ENCODE results near the gene ZC2HC1C.
"Not testable (repeated sequence)": the region's sequence is repeated elsewhere in the genome, so short reads cannot be mapped to it uniquely, and the experiment has no call there.

Gene ZC2HC1C

GRCh38 chr14:75126121-75126544, 56.7 kb downstream of the ZC2HC1C start:
- Histone ChIP-seq H3K4me1 (ENCODE audit: insufficient read depth, low read length) (no peaks in the 10 kb centered on the region), H3K9ac (ENCODE audit: low read depth, low read length) (peak overlapping the region; percentile 92), H3K36me3 (ENCODE audit: insufficient read depth, low read length) (no peaks in the 10 kb centered on the region), H3K9me3 (ENCODE audit: control insufficient read depth, insufficient read depth, low read length) (no peaks in the 10 kb centered on the region)

DNA sequence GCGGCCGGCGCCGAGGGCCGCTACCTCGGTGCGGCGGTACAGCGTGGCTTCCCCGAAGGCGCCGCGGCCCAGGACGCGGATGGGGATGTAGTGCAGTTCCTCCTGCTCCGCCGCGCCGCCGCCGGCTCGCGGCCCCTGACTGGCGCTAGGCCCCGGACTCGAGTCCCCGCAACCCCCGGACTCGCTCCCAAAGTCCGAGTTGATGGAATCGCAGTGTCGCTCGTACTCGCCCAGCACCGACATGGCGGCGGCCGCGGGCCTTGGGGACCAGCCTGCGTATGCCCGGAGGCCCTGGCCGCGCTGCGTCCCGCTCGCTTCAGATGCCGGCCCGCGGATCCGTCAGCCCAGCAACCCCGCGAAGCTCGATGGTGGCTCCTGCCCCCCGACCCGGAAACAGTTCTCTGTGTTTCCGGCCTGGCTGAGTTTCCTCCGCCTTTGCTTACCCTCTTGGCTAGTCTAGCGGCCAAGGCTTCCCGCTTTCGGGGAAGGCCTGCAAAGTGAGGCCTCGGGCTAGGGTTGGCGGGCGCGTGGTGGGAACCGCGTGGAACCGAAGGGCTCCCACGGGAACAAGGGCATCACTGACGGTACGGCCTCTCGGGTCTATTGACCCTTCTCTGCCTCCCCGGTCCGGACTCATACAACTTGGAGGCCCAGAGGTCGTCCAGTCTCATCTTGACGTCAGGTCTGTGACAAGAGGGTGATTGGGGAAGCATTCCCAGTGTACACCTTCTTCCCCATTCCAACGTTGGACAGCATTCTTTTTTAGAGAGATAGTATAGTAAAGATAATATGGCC, 57.4 kb downstream of the ZC2HC1C start, which contains the start of gene NEK9:
NEK9 (minus strand) TSS at position 370 of the 795 bp plus-strand sequence; CDS start at position 243, 127 bp downstream.
- Histone ChIP-seq H3K36me3 (ENCODE audit: insufficient read depth, low read length) (no peaks in the 10 kb centered on the region), H3K9ac (ENCODE audit: low read depth, low read length) (peak within 1 kb of the TSS; percentile 92), H3K9me3 (ENCODE audit: control insufficient read depth, insufficient read depth, low read length) (no peaks in the 10 kb centered on the region), H3K4me1 (ENCODE audit: insufficient read depth, low read length) (no peaks in the 10 kb centered on the region)

- H3K4me1 ChIP-seq (ENCODE audit: insufficient read depth, low read length); H3K36me3 ChIP-seq (ENCODE audit: insufficient read depth, low read length); H3K9me3 ChIP-seq (ENCODE audit: control insufficient read depth, insufficient read depth, low read length): not testable (repeated sequence)
- H3K9ac ChIP-seq (ENCODE audit: low read depth, low read length) = peak overlapping the region; percentile 92; the same call in 1 of the 2 replicates
These were observed 58.0 kb downstream of the ZC2HC1C start for GRCh38 chr14:75127474-75127820.

DNA sequence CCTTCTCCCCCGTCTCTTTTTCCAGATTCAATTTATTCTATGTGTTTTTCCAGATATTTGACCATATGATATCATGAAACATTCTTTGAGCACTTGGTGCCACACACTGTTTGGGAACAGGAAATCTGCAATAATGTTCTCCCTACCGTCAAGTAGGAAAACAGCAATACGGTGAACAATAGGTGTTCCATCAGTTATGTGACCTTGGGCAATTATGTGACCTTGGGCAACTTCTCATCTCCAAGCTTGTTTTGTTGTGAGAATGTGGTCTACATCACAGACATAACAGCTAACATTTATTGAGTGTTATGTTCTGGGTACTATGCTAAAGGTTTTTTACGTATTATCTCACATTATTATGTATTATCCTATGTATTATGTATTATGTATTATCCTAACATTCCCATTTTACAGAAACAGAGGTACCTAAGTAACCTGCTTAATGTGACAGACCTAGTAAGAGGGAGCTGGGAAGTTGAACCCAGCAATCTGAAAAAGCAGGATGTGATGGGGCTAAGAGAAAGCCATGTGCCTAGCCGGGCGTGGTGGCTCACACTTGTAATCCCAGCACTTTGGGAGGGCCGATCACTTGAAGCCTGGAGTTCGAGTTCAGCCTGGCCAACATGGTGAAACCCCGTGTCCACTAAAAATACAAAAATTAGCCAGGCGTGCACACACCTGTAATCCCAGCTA, 58.6 kb downstream of the ZC2HC1C start:
- peak overlapping the region; percentile 92; the same call in 1 of the 2 replicates for H3K9ac ChIP-seq (ENCODE audit: low read depth, low read length)
- H3K36me3 ChIP-seq (ENCODE audit: insufficient read depth, low read length) = no peaks in the 10 kb centered on the region
- no peaks in the 10 kb centered on the region for H3K4me1 ChIP-seq (ENCODE audit: insufficient read depth, low read length)
- H3K9me3 ChIP-seq (ENCODE audit: control insufficient read depth, insufficient read depth, low read length) = no peaks in the 10 kb centered on the region

GRCh38 chr14:75128596-75128990, 59.2 kb downstream of the ZC2HC1C start:
- no peaks in the 10 kb centered on the region for H3K4me1 ChIP-seq (ENCODE audit: insufficient read depth, low read length)

More at GRCh38 chr14:75128596-75128990, 59.2 kb downstream of the ZC2HC1C start:
- Histone ChIP-seq H3K36me3 (ENCODE audit: insufficient read depth, low read length) (no peaks in the 10 kb centered on the region), H3K9ac (ENCODE audit: low read depth, low read length) (no peak overlapping the region), H3K9me3 (ENCODE audit: control insufficient read depth, insufficient read depth, low read length) (no peaks in the 10 kb centered on the region)
